GM18511 (cell line): Measurements from ENCODE around the gene SSBP2.

Experiments used
- ATAC-seq: cut with Tn5 transposase; IDR thresholded peaks from one replicate; pipeline ENCODE4 v1.9.1; 2021; ENCODE audit warnings: mild to moderate bottlenecking, moderate library complexity; ENCODE audit not compliant: unreplicated experiment

Gene SSBP2

DNA sequence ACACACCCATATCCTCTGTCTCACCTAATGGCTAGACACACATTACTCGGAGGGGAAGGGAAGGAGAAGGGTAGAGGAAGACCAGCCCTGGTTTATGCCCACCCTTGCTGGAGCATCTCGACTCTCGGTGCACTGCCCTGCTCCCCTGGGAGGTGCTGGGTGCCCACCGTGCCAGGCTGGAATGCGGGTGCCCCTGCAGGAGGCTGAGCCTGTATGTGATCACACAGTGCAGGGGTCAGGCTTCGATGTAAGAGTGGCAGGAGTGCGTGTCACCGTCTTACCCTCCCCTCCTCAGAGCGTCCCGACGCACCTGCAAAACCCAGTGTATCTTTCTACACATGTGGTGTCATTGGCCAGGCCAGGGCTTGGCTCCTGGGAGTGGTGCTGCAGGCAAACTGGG is 349.6 kb downstream of the SSBP2 start:
- ATAC-seq: no peak

DNA sequence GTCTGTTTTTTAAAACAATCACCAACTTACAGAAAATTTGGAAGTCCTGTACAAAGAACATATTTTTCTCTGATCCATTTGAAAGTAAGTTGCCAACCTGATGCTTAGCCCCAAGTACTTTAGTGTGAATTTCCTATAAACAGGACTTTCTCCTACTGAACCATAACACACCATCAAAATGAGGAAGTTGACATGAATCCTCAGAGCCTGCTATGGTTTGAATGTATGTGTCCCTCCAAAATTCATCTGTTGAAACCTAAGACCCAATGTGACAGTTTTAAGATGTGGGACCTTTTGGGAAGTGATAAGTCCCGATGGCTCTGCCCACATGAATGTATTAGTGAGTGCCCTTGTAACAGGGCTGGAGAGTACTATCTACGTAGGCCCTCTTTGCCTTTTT is 350.5 kb downstream of the SSBP2 start:
- ATAC-seq: no peak

DNA sequence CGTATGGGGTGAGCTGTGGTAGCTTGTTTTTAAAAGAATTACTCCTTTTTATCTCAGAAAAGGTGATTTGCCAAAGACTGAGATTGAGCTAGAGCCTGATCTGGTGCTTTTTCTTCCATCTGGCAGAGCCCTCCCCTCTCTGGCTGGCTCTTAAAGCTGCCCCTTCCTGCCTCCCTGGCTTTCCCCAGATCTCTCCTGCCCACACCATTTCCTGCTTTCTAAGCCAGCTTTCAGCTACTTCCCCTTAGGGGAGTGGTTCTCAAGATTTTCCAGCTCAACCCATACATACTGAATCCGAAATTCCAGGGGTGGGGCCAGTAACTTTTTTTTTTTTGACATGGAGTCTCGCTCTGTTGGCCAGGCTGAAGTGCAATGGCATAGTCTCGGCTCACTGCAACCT is 352.2 kb downstream of the SSBP2 start:
- no peak for ATAC-seq

DNA sequence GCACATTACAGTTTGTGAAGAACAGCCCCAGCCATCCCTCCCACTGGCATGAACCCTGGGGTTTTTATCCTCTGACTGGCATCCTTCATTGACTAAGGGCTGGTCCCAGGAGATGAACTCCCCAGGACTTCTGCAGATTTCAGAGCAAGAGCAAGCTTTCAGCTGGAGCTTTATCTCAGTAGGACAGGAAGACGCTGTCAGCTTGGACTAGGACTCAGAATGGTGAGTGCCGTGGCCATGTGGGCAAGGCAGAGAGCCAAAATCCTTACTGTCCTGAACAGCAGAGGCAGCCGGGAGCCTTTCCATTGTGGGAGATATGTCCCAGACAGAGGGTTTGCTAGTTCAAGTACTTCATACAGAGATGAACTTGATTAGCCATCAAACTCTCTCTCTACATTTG is 353.7 kb downstream of the SSBP2 start:
- ATAC-seq: no peak

DNA sequence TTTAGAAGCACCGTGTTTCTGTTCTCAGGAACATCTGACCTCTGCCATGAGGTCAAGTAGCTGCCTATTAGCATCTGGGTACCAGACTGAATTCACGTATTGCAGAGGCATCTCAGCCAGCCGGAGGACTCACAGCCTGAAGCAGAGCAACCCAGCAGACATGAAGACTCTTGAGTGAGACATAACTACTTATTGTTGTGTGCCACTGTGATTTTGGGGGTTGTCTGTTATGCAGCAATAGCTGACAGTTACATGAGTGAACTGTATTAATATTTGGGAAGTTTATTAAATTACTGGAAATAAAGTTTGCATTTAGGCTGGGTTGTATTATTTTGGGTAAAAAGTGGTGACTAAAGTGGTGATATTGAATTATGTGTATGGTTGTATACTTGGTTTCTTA is 355.6 kb downstream of the SSBP2 start:
- ATAC-seq: no peak

DNA sequence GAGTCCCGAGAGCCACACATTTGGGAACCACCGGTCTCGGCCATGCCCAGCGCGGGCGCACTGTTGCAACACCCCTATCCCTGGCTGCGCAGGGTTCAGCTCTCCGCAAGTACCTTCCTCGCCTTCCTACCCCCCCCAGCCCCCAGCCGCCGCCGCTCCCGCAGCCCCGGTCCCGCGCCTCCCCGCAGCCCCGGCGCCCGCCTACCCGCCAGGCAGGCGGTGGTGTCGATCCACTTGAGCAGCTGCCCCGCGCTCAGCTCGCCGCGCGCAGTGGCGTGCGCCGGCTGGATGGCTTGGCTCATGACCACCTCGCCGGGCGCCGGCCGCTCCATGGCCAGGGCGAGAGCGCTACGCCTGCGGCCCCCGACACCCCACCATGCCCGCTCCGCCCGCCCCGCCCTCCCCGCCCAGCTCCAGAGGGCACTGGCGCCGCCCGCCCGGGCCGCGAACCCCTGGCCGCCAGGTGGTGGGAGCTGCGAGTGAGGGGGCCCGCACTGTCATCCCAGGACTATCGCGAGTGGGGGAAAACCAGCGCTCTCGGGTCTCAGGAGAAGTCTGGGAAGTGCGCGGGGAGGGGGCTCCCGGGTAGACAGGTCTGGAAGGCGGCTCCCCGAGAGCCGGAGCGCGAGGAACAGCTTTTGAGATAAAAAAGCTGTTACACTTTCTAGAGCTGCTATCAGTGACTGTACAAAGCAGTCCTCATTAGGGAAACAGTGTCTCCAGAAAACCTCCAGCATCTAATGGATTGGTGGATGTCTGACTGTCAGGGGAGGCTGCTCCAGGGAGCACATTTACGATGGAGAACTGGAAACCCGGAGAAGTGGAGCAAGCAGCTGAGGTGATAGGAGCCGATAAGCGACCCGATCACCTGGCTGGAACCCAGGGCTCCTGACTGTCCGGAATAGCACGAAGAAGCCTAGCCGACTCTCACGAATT is 356.8 kb downstream of the SSBP2 start, which contains the start of gene ACOT12:
TSS of gene ACOT12 (minus strand) at position 352 of the 936 bp plus-strand sequence. CDS start at position 332, 20 bp downstream.
- no peak for ATAC-seq

DNA sequence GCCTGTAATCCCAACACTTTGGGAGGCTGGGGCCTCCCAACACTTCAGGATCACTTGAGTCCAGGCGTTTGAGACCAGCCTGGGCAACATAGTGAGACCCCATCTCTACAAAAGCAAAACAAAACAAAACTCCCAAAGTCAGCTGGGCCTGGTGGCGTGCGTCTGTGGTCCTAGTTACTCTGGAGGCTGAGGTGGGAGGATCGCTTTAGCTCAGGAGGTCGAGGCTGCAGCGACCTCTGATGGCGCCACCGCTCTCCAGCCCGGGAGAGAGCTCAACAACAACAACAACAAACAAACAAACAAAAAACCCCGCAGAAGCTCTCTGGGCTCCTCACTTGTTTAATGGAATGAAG is 357.5 kb downstream of the SSBP2 start:
- ATAC-seq: no peak

DNA sequence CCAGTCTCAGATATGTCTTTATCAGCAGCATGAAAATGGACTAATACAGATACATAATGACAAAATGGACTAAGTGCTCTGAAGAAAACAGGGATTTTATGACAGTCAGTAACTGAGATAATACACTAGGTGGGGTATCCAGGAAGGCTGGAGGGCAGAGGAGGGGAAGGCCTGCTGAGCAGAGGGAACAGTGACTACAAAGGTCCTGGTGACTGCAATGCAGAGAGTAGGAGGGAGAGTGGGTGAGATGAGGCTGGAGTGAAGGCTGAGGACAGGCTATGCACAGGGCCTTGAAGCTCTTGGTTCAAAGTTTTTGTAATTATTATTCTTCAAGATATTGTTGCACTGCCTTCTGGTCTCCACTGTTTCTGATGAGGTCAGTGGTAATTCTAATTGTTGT is 361.9 kb downstream of the SSBP2 start:
- ATAC-seq: no peak

DNA sequence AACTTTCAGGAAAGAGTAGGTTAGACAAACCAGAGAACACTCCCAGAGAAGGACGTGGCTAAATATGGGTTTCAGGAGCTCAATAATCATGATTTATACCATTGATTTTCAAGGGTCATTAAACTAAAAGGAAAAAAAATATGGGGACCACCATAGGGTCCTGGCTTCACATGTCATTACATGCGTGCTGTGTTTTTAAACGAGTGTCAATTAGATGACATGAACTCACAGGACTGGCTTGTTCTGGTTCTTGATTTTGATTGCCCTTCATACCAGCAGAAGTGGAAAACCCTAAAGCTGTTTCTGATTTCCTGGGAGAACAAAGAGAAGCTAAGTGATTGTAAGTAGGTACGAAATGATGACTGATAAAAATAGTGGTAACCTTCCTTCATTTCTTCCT is 362.7 kb downstream of the SSBP2 start:
- no peak for ATAC-seq

DNA sequence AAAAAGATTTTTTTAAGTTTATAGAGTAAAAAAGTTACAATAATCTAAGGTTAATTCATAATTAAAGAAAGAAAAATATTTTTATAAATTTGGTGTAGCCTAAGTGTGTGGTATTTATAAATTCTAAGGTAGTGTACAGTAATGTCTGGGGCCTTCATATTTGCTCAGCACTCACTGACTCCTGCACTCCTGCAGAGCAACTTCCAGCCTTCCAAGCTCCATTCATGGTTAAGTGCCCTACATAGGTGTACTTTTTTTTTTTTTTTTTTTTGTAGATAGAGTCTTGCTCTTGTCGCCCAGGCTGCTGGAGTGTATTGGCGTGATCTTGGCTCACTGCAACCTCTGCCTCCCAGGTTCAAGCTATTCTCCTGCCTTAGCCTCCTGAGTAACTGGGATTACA is 367.0 kb downstream of the SSBP2 start:
- ATAC-seq: no peak

DNA sequence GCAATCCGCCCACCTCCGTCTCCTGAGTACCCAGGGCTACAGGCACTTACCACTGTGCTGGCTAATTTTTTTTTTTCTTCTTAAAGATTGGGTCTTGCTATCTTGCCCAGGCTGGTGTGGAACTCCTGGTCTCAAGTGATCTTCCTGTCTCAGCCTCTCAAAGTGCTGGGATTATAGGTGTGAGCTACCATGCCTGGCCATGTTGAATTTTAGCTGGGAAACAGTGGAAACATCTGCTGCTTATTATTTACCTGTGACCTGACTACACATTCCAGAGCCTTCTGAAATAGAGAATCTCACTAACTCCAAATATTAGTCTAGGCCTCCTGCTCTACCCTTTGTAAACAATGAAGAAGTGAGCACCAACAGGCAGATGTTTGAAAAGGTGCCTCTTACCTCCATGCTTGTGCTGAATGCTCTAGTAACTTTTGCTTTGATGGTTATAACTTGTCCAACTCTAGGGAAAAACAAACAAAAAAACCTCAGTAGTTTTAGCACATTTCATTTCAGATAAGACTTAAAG is 379.5 kb downstream of the SSBP2 start:
- ATAC-seq: no peak

DNA sequence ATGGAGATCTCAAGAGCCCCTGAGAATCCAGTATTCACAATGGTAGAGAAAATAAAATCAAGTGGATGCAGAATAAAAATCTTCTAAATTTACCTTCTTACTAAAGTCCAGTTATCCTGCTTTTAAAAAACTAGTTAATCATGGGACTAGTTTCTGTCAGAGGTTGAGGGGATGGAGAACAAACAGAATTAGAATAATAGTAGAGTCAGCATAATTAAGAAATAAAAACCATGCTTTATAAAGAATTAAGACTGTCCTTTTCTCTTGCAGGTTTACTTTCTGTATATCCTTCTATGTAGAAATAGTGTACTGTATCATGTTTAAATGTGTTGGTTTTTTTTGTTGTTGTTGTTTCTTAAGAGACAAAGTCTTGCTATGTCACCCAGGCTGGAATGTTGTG is 380.0 kb downstream of the SSBP2 start:
- no peak for ATAC-seq

DNA sequence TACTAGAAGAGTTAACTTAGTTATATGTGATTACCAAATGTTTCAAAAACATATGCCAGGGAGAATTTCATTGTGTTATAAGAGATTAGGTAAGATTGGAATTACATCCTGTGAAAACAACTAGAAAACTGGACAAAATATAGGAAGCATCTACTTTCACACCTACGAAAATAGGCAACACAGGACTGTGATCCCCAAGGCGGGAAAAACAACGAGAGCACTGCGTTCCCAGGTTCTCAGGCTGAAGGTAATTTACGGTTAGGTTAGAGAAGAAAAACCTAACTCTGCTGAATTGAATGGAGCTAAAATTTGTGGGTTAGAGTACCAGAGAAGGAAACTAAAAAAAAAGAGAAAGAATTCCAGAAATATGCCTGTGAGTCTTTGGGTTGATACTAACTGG is 385.4 kb downstream of the SSBP2 start:
- ATAC-seq: no peak

DNA sequence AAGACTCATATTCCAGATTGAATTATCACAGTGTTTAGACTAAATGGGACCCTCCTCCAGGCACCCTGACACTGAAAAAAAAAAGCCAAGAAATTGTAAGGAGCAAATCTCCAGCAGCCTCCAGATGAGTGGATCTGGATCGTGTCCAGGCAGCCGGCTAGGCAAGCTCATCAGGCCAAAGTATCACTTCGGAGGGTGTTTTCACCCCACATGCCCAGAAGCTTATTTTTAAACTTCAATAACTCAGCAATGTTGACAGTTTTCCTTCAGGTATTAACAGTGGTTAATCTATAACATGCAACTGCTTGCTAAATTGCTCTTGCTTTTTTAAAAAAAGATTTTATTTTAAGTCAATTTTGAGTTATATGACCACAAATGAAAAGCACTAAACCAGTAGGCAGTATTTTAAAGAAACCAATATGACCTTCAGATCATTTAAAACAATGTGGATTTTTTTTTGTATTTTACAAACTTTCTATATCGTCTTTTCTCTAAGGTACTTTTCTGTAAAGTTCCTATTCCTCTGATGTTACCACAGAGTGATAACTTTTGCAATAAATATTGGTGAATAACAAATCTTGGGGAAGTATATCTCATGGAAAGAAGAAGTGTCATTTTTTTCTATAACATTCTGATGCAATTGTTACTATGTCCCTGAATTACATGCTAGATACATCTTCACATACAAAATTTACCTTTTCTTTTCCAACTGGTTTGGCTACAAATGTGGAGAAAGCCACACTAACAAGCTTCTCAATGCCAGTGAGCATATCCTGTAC is 387.6 kb downstream of the SSBP2 start:
- ATAC-seq: no peak
